SW 1271 (cell line): ENCODE measurements around the gene ZFHX3.

Source experiments
- DNase-seq, 2 experiments: peaks; one replicate each; lab custom pipeline; 2025; lab: John Stamatoyannopoulos, UW

Gene ZFHX3

GRCh38 chr16:73037845-73038570, 9.9 kb downstream of the ZFHX3 start:
- DNase-seq: no peak

DNA sequence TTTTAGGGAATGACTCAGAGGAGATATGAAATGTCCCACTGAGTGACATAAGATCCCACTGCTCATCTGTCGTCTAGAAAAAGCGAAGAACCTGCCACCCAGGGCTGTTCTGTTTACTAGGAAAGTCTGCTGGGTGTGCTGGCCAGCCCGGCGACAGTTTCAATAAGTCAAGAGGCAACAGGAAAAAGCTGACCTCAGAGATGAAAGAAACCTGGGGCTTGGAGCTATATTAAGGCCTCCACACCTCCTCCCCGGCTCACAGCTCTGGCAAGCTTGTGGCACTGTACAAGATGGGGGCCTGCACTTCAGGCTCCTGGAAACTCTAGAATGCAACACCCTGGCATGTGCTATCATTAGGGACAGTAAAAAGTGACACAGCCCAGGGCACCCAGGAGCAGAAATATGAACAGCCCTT, 10.6 kb downstream of the ZFHX3 start:
- DNase-seq: no peak

- DNase-seq: no peak
Measured at GRCh38 chr16:73036074-73036826, 11.7 kb downstream of the ZFHX3 start.

DNA sequence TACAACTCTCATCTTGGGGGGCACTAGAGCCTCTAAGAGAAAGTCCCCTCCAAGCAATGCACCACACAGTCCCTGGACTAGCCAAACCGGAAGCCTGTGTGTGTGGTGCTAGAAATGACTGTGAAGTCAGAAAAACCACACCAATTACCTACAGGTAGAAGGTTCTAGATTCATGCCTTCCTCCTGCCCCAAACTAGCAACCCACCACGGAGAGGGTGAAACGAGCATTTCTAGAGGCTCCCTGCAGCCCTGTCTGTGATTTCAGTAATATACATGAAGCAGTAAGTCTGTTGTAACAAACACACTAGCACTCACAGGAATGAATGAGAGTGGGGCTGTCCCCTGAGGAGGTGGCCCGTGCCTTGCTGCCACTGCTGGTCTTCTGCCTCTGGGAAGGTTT, 13.6 kb downstream of the ZFHX3 start:
- no peak for DNase-seq

GRCh38 chr16:73033271-73033998, 14.5 kb downstream of the ZFHX3 start:
- no peak for DNase-seq

DNA sequence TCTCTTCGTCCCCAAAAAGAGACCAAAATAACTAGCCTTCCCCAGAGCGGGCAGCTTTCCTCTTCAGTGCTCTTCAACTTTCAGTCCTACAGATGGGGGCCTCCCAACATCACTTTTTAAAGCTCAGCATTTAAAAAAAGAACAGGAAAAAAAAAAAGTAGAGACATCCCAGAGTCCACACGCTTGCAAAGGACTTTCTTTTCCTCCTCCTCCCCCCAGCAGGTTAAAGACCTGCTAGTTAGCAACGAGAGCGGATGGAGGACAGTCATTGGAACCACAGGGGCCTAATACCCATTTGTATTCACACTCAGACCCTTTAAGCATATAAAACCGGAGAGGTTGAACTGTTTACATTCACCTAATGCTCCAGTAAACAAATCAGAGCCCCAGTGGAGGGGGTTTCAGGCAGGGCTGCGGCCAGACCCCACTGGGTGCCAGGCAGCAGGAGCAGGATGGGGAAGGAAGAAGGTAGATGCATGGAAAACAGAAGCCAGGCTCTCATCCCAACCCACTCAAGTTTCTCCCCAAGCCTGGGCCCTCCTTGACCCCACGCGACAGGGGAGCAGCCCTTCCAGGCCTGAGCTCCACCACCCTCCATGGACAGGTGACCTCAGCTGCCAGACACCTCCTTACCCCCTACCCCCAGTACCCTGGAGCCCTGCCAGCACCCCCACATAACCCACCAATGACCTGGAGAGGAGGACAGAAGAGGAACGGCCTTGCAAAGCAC, 15.2 kb downstream of the ZFHX3 start:
- no peak for DNase-seq

DNA sequence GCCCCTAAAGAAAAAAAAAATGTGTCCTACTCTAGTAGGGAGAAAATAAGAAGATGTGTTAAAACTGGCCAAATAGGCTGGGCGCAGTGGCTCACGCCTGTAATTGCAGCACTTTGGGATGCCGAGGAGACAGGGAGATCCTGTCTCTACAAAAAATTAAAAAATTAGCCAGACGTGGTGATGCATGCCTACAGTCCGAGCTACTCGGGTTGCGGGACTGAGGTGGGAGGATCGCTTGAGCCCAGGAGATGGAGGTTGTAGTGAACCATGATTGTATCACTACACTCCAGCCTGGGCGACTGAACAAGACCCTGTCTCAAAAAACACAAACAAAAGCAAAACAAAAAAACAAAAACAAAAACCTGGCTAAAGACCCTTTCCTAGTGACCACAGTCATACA, 15.9 kb downstream of the ZFHX3 start:
- no peak for DNase-seq

- no peak for DNase-seq
Measured at GRCh38 chr16:73031155-73031866, 16.6 kb downstream of the ZFHX3 start.

DNA sequence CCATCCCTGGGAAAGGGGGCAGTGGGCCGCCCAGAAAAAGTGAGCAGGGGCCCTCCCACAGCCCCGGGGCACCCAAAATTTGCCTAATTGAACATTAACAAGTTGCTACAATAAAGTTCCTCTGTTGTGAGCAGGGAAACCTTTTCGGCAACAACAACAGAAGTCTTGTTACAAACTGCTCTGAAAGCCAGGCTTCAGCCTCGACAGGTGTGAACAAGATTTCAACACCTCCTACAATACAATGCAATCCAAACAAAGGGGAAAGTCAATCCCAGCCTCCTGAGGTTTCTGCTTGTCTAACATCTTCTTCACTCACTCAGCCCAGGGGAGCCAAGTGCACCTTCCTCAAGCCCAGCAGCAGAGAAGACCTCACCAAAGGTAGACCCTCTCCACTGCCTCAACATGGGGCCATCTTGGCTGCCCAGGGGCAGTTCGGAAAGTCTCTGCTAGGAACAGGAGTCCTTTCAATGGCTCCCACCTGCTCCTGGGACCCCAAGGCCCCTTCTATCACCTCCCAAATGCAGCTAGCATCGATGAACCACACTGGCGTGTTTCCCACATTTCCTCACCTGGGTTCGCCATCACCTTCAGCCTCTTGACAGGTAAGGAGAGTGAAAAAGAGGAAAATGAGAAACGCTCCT, 19.1 kb downstream of the ZFHX3 start:
- no peak for DNase-seq

- no peak for DNase-seq
Measured at GRCh38 chr16:73028263-73028662, 19.7 kb downstream of the ZFHX3 start.

GRCh38 chr16:73027685-73028111, 20.2 kb downstream of the ZFHX3 start:
- DNase-seq: no peak

- no peak for DNase-seq
Measured at GRCh38 chr16:73026754-73027684, 20.9 kb downstream of the ZFHX3 start.

- DNase-seq: no peak
Measured at GRCh38 chr16:73025856-73026210, 22.1 kb downstream of the ZFHX3 start.

DNA sequence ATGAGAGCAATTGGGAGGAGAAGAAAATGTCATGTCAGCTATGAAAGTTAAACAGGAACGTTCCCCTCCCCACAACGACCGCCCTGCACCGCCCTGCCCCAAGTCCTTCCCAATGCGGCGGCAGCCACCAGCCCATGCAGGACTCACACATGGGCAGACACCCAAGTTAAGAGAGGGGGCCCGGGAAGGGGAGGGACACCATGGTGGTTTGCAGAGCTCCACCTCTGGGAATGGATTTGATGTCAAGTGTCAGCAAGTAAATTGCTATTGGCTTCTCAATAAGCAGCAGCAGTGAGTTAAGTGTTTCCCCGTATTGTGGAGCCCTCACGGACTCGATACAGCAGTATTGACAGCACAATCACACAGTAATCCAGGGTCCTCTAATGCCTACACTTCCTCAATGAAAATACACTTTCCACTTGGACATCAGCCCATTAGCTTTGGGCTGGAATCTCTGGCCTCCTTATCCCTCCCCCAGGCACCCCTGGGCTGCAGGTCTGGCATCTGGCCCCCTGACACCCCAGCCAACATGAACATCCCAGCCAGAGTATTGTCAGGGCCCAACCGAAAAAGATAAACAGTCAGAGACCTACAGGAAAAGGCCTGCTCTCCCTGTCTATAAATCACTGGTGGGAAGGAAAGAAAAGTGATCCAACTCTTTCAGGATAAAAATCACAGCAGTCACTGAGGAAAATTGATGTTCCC, 22.6 kb downstream of the ZFHX3 start:
- no peak for DNase-seq

DNA sequence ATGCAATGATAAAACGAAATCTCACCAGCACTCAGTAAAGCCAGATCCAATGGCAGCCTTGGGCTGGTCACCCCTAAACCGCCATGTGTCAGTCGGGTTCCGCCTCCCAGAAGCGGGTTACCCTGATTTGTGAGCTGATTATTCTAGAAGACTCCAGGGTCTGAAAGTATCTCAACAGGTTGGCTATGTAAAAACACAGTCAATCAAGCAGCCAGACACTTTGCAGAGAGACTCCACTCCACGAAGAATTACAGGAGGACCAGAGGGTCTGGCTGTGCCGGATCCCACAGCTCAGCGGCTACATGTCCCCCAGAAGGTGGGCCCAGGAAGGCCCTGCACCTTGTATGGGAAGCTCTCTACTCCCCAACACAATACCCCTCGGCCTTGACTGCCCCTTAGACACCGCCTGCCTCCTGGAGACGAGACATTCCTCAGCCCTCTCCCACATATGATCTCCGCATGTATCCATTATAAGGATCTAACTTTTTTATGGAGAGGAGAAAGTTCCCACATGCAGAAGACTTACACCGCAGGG, 23.3 kb downstream of the ZFHX3 start:
- no peak for DNase-seq

- no peak for DNase-seq
Measured at GRCh38 chr16:73023752-73024570, 24.0 kb downstream of the ZFHX3 start.

DNA sequence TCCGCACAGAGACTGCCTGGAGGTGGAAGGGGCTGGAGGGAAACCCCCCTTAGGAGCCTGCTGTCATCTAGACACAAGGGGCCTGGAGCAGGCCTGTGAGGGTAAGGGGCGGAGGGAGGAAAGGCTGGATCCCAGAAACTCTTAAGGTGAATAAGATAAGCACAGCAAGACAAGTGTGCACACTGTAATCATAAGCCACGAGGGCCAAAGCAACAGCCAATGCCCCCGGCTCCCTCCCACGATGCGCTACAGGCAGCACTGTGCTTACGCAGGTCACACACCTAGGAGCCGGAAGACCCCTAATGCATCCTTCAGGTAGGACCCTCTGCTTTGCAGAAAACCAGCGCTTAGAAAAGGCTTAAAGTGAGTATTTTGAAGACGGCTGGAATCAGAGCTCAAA, 24.6 kb downstream of the ZFHX3 start:
- DNase-seq: no peak

- DNase-seq: no peak
Measured at GRCh38 chr16:73022534-73022933, 25.4 kb downstream of the ZFHX3 start.
